ENCODE data around the gene ALKBH3.

Gene ALKBH3

DNA sequence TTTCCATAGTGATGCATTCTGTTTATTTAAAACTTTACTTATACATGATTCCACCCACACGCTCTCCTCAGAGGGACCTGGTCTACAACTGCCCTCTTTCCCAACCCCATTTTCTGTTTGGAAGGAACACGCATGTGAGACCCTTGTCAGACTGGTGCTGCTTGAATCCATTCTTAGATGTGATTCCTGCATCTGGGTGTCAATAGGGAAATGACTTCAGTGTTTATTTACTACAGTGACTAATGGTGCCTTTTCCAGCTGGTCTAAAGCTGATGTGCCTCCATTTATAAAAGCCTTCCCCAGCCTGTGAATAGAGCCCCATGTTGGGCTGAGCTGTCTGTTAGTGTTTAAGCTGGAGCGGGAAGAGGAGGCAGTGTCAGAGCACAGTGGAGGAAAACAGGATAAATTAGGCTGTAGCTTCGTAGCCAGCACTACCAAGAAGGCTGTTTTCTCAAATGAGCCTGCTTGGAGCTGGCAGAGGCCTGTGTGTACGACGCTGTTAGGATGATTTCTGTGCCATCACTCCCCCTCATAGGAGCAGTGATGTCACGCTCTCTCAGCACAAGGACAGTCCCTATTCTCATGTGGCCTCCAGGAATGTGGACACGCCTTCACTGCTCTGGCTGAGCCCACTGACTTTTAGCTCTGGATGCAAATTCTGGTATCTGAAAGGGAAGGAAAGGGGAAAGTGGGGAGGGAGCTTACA, 42.9 kb downstream of the ALKBH3 start:
- DNase-seq = no peak

DNA sequence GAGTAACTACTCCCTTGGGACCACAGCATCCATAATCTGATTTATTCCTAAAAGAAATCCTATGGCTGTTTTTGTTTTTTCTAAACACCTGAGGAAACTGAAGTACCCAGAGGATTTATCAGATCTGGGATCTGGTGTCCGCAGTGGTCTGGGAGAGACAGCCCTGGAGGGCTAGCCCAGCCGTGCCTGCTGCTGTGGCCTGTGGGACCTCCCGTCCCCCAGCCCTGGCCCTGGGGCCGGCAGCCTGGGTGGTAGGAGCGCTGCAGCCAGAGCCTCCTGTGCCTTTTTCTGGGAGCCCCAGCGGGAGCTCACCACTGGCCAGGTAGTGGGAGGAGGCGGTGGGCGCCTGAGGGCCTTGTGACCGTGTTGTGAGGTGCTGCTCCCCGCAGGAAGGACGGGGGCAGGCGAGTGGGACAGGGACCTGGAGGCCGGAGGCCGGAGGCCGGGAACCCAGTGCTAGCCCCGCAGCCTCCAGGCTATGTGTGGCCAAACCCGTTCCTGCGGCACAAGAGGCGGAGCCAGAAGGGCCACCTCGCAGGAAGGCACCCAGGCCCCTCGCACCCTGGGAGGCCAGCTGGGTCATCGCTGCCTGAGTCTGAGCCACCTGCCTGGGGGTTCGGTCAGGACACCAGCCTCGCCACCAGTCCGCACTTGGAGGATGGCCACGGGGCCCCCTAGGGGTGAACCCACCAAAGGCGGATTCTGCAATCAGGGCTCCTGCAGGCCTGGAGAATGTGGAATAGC, 43.7 kb downstream of the ALKBH3 start:
- no peak for DNase-seq

DNA sequence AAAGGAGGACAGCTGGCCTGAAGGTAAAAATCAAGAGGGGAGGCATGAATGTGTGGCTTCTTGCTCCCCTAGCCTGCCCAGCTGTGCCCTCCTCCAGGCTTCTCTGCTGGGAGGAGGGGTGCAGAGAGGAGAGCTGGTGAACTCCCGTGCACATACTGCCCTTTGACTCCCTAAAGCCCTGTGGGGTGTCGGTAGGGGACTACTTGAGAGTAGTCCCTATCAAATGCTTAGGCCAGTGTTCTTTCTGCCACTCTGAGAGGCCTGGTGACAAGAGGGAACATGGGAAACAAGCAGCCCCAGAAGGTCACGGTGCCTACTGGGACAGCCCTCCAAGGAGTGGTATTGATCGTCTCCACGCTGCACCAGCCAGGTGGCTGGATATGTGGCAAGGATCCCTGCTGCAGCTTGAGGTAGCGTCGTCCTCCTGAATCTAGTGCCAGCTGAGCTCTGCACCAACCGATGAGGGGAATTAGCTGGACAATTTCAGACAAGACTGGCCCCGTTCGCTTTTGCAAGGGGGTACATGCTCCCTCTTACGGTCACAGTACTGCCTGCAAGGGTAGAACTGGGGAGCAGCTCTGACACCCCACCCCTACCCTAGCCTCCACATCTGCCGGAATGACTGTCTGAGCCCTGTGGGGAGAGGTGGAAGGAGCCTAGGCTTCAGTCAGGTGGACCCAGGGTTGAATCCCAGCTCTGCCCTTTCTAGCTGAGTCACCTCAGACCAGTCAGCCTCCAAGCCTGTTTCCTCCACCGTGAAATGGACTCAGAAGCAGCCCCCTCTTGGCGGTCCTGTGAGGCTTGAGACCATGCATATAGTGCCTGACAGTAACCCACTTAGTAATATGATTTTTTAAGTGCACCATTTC, 44.7 kb downstream of the ALKBH3 start:
- no peak for DNase-seq

DNA sequence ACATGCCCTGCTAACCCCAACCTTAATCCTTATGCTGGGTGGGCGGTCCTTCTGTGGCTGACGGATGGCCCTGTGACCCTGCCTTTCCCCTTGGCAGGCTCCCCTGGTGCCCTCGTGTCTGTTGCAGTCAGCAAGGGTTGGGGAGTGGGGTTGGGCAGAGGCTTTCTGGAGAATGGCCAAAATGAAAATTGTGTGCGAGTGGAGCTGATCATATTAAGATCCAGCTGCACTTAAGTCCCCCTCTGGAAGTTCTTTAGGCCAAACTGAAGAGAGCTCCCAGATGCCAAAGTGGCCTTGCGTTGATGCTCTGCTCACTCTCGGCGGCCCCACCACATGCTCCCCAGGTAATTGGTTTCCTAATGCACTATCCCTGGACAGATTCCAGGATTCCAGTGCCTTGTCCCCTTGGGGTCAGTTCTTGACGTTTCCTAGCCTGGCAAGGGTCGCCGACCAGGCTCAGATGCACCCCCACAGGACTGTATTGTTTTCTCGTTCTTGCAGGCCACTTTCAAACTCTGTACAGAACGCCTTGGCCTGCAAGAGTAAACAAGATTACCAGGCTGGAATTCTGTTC, 45.4 kb downstream of the ALKBH3 start:
- DNase-seq = no peak

DNA sequence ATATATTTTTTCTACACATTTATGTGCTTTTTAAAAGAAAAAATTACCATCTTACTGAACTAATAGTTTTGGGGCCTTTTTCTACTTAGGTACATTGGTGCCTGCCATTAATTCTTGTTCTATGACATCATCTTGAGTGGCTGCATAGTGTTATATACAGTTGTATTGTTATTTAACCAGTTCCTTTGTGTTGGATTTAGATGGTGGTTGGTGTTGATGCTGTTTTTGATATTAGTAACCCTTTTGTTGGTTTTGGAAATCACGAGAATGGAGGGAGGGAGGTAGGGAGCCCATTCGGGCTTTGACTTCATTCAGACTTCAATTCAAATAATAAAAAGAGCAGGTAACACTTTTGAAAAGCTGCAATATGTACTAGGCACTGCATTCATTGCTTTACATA, 46.4 kb downstream of the ALKBH3 start:
- DNase-seq = no peak

DNA sequence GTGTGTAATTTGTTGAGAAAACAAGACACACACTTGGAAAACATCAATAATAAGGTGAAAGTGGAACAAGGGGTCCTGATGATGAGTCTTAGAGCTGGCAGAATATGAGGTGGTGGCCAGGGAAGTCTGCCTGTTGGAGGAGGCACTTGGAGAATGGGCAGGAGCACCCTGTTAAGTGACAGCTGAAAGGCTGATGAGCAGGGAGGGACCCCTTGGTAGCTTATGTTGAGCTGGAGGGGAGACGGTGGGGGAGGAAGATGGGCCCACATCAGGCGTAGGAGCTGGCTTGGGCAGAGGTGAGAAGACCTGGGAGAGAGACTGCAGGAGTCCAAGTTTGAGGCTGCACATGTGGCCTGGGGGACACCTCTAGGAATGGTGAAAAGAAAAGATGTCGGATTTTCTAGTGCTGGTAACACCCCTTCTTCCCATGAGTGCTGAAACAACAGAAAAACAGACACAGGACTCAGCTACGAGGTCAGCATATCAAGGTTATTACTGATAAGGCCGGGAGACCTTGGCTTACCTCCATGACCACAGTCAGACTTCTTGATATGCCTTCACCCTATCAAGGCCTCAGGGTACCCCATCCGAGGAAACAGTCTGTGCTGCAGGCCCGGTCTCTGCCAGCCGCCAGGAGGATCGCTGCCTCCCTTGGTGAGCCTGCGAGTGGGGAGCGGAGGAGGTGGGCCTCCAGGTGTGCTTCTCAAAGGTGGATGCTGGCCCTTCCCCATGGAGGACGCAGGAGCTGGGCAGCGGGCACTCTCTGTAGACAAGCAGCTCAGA, 47.5 kb downstream of the ALKBH3 start:
- no peak for DNase-seq

DNA sequence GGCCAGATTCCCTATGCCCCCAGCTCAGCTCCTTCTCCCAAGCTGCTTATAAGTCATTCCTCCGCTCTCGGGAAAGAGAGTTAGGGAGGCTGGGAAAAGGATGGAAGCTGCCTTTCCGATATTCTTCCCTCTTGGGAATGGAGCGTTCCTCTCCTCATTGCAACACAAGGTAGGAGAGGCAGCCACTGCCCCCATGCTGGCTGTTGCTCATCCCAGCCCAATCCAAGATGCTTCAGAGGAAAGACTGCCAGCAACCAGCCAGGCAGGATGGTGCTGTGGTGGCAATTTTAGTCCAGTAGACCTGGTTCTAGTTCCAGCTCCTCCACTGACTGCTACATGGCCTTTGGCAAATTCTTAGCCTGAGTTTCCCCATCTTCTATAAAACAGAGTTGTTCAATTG, 48.1 kb downstream of the ALKBH3 start:
- DNase-seq = no peak

DNA sequence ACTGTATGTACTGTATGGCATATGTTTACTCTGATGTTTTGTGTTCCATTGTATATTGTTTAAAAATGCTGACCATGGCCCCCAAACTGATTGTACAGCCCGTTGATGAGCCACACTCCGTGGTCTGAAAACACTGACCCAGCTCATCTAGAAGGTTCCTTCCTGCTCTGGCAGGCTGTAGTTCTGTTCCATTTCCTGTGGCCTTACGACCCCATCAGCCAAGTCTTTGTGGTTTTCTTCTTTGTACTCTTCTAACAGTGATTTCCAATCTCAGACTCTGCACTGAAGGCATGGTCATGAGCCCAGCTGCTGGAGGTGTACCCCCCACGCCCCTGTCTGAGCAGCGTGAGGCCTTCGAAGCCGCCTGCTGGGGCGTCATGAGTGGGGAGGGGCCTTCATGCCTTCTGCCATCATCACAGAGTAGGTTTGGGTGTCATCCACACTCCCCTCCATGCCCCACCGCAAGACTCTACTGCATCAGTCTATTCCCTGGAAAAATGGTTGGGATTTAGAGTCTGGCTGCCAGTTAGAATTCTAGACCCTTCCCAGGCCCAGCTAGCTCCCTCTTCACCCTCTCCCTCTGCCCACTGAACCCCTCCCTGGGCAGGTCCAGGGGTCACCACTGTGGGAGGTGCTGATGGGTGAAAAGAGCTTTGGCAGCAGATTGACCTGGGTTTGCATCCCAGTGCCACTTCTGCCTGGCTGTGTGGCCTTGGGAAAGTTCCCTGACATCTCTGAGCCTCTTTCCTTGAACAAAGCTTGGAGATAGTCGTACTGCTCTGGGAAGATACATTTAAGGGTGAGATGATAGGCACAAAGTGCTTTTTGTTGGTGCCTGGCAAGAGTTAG, 50.5 kb downstream of the ALKBH3 start:
- no peak for DNase-seq

DNA sequence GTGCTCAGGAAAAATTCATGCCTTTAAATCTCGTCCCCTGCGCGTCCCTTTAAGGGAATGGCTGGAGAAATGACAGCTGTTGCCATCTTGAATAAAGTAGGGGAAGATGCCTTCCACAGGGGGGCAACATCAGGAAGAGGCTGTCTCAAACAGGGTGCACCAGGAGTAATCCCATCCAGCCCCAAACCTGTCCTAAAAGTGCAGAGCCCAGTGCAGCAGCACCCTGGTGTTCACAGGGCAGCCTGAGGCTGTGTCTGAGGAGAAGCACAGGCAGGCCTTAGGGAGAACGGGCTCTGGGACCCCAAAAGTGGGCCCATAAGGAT, 51.0 kb downstream of the ALKBH3 start:
- no peak for DNase-seq

DNA sequence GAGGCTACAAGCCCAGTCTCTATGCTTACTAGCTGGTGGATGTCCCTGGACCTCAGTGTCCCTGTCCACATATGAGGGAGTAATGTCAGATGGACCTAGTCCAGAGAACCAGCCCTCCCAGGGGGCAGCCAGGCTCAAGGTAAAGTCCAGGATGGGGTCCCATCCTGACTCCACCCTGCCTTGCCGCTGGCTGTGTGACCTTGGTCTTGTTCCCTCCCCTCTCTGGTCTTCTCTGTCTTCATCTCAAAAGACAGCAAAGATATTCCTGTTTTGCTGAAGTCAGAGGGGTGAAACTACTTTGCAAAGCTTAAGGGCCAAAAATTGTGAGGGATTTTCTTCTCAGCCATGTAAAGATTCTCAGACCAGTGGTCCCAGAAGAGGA, 52.6 kb downstream of the ALKBH3 start:
- no peak for DNase-seq

DNA sequence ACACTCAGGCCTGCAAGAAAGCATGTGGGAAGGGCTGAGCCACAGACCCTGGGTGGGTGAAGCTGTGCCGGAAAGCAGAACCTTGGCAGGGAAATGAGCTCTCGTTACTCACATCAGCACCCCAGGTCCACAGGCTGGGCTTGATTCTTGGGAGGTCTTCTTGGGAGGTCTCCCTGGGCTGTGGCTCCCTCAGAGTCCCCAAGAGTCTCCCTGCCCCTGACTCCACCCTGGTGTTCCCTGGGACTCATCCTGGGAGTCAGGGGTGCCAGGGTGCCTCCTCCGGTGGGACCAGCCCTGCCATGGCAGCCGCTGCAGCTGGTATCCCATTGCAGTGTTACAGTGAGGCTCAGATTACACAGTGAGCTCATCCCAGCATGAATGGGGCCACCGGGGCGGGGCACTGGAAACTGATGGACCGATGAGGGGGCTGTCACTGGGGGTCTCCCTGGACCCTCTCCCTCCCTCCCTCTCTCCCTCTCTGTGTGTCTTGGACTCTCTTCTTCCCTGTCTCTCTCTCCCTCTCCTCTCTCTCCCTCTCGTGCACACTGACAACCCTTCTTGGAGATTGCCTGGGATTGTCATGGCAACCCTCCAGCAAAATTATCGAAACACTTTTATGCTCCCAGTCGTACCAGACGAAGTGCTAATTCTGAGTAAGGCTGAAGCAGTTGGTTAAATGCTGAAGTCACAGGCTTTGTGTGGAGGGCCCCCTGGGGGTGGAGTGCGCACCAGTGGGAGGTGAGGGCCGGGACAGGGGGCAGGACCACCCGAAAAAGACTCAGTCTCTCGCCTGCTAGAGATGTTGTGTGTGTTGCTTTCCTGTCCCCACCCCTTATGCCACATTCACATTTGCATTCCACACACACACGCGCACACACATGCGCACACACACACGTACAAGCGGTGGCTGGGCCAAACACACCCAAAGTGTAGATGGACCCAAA, 53.2 kb downstream of the ALKBH3 start:
- no peak for DNase-seq

DNA sequence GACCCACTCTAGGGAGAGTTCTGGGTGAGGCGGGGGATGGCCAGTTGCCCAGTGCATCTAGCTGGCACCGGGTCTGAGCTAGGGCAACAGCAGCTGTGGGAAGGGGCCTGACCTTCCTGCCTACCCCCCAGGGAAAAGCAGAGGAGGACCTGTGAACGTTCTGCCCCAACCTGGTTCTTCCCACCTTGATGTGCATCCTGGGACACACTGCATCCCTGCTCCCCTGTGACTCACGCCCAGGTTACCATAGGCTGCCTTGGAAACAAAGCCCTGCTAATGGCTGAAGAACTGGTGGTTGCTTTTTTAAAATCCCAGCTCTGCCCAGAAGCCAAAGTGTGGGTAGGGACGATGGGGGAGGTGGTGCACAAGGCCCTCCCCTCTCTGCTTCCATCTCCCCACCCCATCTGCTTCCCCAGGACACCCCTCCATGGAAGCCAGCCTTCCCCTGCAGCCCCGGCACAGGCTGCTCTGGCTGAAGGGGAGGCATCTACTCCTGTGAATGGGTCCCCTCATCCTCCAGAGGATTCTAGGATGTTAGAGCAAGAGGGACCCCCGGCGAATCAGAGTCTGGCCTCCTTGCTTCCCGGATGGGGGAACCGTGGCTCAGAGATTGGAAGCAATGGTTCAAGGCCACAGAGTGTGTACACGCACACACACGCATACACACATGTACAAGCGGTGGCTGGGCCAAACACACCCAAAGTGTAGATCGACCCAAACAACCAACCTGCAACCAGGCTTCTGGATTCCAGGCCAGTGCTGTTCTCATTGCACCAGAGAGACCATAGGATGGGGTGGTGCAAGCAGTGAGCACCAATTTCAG, 54.2 kb downstream of the ALKBH3 start:
- no peak for DNase-seq

DNA sequence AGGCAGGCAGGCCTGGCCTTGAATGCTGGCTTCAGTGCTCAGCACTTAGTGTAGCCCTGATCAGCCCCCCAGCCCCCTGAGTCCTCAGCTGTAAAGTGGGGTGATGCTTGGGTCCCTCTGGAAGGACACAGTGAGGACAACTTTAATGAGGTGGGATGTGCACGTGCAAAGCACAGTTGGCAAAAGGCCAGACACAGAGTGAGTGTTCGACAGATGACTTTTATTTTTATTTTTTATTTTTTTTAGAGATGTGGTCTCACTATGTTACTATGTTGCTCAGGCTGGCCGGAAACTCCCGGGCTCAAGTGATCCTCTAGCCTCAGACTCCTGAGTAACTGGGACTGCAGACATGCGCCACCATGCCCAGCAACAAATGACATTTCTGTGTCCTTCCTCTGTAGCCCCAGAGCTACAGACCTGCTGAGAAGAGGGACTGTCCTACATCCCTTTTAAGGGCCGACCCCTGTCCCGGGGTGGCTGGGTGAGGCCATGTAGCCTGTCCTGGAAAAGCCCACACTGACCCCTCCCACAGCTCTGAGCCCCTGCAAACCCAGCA, 54.9 kb downstream of the ALKBH3 start:
- no peak for DNase-seq

DNA sequence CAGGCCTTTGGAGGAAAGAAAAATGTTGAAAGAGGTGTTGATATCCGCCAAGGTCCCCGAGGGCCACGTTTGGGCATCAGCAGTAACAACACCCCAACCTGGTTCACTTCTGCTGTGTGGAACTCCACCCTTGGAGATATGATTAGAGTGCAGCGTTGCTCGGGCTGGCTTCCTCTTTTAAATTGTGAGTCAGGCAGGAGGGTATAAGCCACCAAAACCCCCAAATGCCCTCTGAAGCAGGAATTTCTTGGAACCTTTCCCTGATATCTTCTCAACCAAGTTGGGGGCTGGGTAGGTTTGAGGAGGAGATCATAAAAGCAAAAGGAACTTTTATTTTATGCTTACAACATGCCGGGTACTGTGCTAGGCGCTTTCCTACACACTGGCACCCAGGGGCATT, 55.4 kb downstream of the ALKBH3 start:
- no peak for DNase-seq

DNA sequence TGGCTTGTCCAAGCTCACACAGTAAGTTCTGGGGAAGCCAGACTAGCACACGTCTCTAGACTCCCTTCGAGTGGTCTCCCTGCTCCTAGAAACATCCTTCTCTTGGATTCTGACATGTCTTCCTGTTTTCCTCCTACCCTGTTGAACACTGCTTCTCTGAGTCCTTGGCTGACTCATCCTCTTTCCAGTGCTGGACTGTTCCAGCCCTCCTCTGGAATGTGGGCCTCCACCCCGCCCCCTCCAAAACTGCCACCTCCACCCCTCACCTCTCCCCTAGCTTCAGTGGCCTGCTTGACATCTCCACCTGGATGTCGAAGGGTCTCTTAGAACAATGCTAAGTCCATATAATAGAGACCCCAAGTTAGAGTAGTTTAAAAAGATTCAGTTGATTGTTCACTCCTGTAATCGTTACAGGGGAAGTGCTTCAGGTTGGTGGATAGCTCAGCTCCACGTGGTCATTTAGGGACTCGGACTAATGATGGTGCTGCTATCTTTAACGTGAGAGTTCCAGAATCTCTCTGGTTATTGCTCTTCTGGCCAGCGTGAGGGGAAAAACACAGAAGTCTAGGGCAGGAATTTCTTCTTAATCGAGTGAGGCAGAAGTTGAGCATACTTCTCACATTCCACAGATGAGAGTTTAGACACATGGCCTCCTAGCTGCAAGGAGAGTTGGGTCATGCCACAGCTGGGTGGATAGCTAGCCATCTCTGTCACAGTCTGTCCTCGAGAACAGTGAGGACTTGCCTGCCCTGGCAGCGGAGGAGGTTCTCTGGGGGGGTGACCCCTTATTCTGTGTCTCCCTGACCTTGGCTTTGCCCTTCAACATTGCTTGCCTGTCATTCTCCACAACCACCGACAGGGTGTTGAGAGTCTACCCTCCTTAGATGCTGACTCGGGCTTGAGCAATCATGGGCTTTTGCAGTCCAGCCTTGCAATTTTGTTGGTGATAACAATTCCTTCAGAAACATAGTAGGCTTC, 57.1 kb downstream of the ALKBH3 start:
- DNase-seq = peak; percentile 75

DNA sequence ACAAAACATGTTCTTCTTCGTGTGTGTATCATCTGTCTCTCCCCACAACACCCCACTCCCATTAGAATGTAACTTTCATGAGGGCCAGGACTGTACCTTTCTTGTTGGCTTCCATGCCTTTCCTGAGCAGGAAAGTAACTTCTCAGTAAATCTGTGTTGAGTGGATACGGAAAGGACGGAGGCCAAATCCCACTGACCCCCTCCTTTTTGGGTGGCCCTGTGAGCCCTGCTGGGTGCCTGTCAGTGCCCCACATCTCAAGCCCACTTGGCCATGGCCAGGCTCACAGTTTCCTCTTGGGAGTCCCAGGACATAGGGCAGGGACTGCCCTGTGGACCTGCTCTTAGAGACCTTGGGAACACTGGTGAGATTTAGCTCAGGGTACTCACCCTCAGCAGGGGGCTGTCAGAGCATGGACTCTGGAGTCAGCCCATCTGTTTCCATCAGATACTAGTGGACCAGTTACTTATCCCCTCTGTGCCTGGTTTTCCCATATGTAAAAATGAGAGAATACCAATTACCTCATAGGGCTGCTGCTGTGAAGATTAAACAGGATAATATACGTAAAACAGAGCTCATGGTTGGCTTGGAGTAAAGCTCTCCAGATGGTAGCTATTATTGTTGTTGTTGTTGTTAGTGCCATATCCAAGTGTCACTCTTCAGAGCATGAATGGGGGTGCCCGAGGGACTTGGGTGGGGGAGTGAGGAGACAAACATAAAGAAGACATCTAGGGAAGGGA, 60.8 kb downstream of the ALKBH3 start:
- no peak for DNase-seq

DNA sequence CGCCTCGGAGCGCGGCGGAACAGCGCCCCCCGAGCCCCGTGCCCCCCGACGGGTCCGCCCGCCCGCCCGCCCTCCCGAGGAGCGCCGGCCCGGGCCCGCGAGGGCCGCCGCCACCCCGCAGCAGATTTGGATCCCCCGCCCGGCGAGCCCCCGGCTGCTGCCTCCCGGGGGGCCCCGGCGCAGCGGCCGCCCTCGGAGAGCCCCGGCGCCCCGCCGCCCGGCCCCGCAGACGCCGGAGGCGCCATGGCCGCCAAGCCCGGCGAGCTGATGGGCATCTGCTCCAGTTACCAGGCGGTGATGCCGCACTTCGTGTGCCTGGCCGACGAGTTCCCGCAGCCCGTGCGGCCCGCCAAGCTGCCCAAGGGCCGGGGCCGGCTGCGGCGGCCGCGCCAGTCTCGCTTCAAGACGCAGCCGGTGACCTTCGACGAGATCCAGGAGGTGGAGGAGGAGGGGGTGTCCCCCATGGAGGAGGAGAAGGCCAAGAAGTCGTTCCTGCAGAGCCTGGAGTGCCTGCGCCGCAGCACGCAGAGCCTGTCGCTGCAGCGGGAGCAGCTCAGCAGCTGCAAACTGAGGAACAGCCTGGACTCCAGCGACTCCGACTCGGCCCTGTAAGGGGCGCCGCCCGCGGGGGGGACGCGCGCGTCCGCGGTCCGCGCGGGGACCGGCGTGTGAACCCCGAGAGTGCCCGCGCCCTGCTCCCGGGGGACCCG, 62.2 kb downstream of the ALKBH3 start:
- DNase-seq = peak; percentile 83
